HepG2 (cell line): ENCODE measurements around the gene PTPN14. TPM values are rescaled to one million over a fixed set of nuclear protein-coding genes. Genes with fewer than 3 reads are reported as not detected.

Experiments
- ATAC-seq: fragments of 200-7000 bp; cut with Tn5 transposase; 3 replicates; pipeline ENCODE4 v1.9.1; 2020; ENCODE audit warnings: mild to moderate bottlenecking, moderate library complexity
- BruUV-seq: library from RNA; stranded (reverse); fragments of 400-500 nt; replicated peaks from 2 replicates; lab custom pipeline; 2021; lab: Mats Ljungman, UMichigan
- CTCF ChIA-PET: fragments of 300-600 bp; formaldehyde crosslinking; extraction: SDS; loops from one replicate; lab custom pipeline; 2021; ENCODE audit warnings: low total read pairs, inconsistent platforms, low intra/inter-chr PET ratio; lab: Yijun Ruan, JAX
- POLR2A ChIA-PET: fragments of 350-600 bp; sonication (Branson Sonifier 250); formaldehyde crosslinking; loops from one replicate; lab custom pipeline; 2020; ENCODE audit warnings: antibody characterized with exemption, inconsistent platforms; lab: Yijun Ruan, JAX
- DNase-seq: peaks from one replicate; pipeline ENCODE4 v3.0.0-alpha.2; 2015; ENCODE audit warnings: low spot score
- FAIRE-seq: peaks from 3 replicates; lab custom pipeline; 2011; peaks lifted over from hg19 to GRCh38; lab: Jason Lieb, UNC
- H2AFZ ChIP-seq: one replicate; pipeline ENCODE4 v1.6.1; 2011; ENCODE audit warnings: low read length, inconsistent platforms
- H3K27ac ChIP-seq: fragments of 300-600 bp; 3 replicates; pipeline ENCODE4 v1.8.0; 2011; ENCODE audit warnings: mixed run types, mild to moderate bottlenecking, mixed read lengths, low read length, inconsistent platforms; ENCODE audit not compliant: insufficient read depth; ENCODE audit errors: extremely low read length
- H3K27me3 ChIP-seq, 2 experiments: fragments of 200-600 bp in 1 of 2; 2 replicates in 1 of 2; 3 replicates in 1 of 2; pipeline versions ENCODE4 v1.6.0 to v1.8.0; 2011; ENCODE audit warnings: low read length in 2 of 2, mild to moderate bottlenecking in 2 of 2, moderate library complexity in 2 of 2, inconsistent platforms in 1 of 2; ENCODE audit not compliant: insufficient read depth in 2 of 2, control insufficient read depth in 1 of 2
- H3K36me3 ChIP-seq, 2 experiments: fragments of 200-600 bp in 1 of 2; replicated peaks in 1 of 2; 2 replicates in 1 of 2; 3 replicates in 1 of 2; pipeline versions ENCODE4 v1.5.1 to v1.8.0; 2011; ENCODE audit warnings: low read length in 2 of 2, inconsistent platforms in 1 of 2; ENCODE audit not compliant: insufficient read depth in 2 of 2, control insufficient read depth in 1 of 2
- H3K4me1 ChIP-seq: 2 replicates; pipeline ENCODE4 v1.5.1; 2012; ENCODE audit warnings: low read length, inconsistent platforms; ENCODE audit not compliant: insufficient read depth
- H3K4me2 ChIP-seq: 2 replicates; pipeline ENCODE4 v1.6.0; 2011; ENCODE audit warnings: low read depth, low read length, inconsistent platforms
- H3K4me3 ChIP-seq, 3 experiments: fragments of 200-600 bp in 1 of 3; sonication (generic), shearing (Covaris generic) in 1 of 3; replicated peaks in 1 of 3; 2 replicates each; pipeline ENCODE4 v1.5.1; 2011 to 2016; ENCODE audit warnings: low read length in 3 of 3, inconsistent platforms in 2 of 3, low read depth in 2 of 3, mild to moderate bottlenecking in 2 of 3, control low read depth in 1 of 3, mixed read lengths in 1 of 3; ENCODE audit not compliant: insufficient read depth in 1 of 3
- H3K79me2 ChIP-seq: one replicate; pipeline ENCODE4 v1.6.1; 2011; ENCODE audit warnings: low read length, inconsistent platforms; ENCODE audit not compliant: insufficient read depth
- H3K9ac ChIP-seq: 2 replicates; pipeline ENCODE4 v1.6.0; 2011; ENCODE audit warnings: mild to moderate bottlenecking, low read depth, low read length, inconsistent platforms; ENCODE audit not compliant: insufficient read depth
- H3K9me3 ChIP-seq: 2 replicates; pipeline ENCODE4 v1.5.1; 2012; ENCODE audit warnings: mild to moderate bottlenecking, low read length
- H4K20me1 ChIP-seq: 2 replicates; pipeline ENCODE4 v1.6.0; 2011; ENCODE audit warnings: inconsistent platforms, mild to moderate bottlenecking, low read length, moderate library complexity; ENCODE audit not compliant: insufficient read depth
- SIN3A ChIP-seq: IDR thresholded peaks from 2 replicates; pipeline ENCODE4 v1.6.1; 2011; ENCODE audit warnings: low read depth, mild to moderate bottlenecking, control low read depth, low read length, borderline replicate concordance
- TEAD3 ChIP-seq: optimal IDR thresholded peaks from 2 replicates; pipeline ENCODE3; 2016; ENCODE audit warnings: borderline replicate concordance
- TRIM24 ChIP-seq: sonication (generic); formaldehyde crosslinking; IDR thresholded peaks from 2 replicates; pipeline ENCODE4 v1.8.0; 2022; ENCODE audit warnings: mild to moderate bottlenecking, missing genetic modification reagents
- ZFP90 ChIP-seq: sonication (generic); formaldehyde crosslinking; IDR thresholded peaks from 2 replicates; pipeline ENCODE4 v1.8.0; 2022; ENCODE audit warnings: missing genetic modification reagents, mild to moderate bottlenecking, inconsistent platforms, borderline replicate concordance
- WGBS: methylation state at CpG from one replicate; pipeline ENCODE4 v1.1.6; 2017; ENCODE audit warnings: low lambda C conversion rate; 5-methylcytosine and 5-hydroxymethylcytosine counted together
- in situ Hi-C: cut with HindIII; loops from 2 replicates; pipeline ENCODE4 v1.10.0; 2017; ENCODE audit warnings: low pct_unique_long_range_greater_than_20kb; ENCODE audit not compliant: extremely low pct_ligation_motif_present
- intact Hi-C: fragments of 100-400 bp; cut with micrococcal nuclease; formaldehyde crosslinking; loops from one replicate; pipeline ENCODE4 v1.10.0; 2022; ENCODE audit not compliant: unreplicated experiment
- polyA plus RNA-seq, 8 experiments: library from polyadenylated mRNA; depleted of rRNA in 3 of 8; stranded (reverse) in 7 of 8; unstranded in 1 of 8; fragments of >200 nt; fragmentation: Illumina TruSeq in 4 of 8; extraction: Trizol in 4 of 8; gene quantifications; 2 replicates each; pipeline versions ENCODE4 v1.2.1 to v1.2.3, GENCODE V29; 2011 to 2016; ENCODE audit warnings: low read depth in 4 of 8, missing spikeins in 1 of 8, mixed read lengths in 1 of 8; ENCODE audit not compliant: insufficient read depth in 1 of 8
- total RNA-seq, 5 experiments: library from RNA; depleted of rRNA; stranded (reverse); fragments of >200 nt; fragmentation: Illumina TruSeq; extraction: Trizol; gene quantifications; 2 replicates each; pipeline ENCODE4 v1.2.3, GENCODE V29; 2016; ENCODE audit warnings: low read depth in 1 of 5
- TF ChIP-seq, protein P1 (sequence below): sonication (generic); formaldehyde crosslinking; IDR thresholded peaks from 2 replicates; pipeline ENCODE4 v1.5.1; 2020; ENCODE audit warnings: mild to moderate bottlenecking, missing genetic modification reagents, borderline replicate concordance
- TF ChIP-seq, protein P2 (sequence below): sonication (generic); formaldehyde crosslinking; IDR thresholded peaks from 2 replicates; pipeline ENCODE4 v1.5.1; 2020; ENCODE audit warnings: mild to moderate bottlenecking, missing genetic modification reagents, moderate library complexity

PTPN14 gene
- total and polyA plus RNA-seq, 2 of the 13 experiments (the other 11 are each of a cell fraction or from before 2014, with no cell fraction given), result 3.9 to 4.7 TPM

DNA sequence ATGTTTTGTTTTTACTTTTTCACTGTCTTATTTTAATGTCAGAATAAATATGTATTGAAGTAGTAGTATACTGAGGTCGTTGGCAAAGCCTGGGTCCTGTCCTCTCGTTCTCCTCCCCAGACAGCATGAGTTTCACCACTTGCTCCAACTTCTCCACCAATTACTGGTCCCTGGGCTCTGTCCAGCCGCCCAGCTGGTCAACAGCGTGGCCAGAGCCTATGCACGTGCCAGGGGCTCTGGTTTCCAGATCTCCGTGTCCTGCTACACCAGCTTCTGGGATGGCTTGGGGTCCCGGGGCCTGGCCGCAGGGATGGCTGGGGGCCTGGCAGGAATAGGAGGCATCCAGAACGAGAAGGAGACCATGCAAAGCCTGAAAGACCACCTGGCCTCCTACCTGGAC is 19.3 kb downstream of the PTPN14 start (continued):
- TF ChIP-seq, protein P1, sequence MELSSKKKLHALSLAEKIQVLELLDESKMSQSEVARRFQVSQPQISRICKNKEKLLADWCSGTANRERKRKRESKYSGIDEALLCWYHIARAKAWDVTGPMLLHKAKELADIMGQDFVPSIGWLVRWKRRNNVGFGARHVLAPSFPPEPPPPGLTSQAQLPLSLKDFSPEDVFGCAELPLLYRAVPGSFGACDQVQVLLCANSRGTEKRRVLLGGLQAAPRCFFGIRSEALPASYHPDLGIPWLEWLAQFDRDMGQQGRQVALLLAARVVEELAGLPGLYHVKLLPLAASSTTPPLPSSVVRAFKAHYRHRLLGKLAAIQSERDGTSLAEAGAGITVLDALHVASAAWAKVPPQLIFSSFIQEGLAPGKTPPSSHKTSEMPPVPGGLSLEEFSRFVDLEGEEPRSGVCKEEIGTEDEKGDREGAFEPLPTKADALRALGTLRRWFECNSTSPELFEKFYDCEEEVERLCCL (CRISPR knock-in tag), result no peak
- TF ChIP-seq TRIM24 (no peak), TEAD3 (CRISPR knock-in tag) (no peak), SIN3A (no peak), ZFP90 (no peak)
- TF ChIP-seq, all 625 proteins: peak for 0

DNA sequence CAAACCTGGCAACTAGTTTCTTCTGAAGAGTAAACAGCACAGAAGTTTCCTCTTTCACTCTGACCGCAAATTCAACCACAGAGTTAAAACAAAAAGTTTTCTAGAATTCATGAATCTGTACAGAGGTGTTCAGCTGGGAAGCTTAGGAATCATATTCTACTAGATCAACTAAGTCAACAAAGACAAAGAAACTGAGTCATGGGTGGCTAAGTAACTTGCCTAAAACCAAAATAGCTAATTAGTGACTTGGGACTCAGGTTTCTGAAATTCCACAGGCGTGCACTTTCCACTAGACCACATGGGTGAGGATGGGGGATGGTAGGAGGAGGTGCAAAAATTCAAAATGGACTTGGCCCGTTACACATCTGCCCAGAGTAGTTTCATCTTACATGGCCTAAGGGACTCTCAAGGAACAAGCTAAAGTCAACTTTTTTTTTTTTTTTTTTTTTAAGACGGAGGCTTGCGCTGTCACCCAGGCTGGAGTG is 25.8 kb downstream of the PTPN14 start:
- DNase-seq (no peak), FAIRE-seq (no peak)
- no peak overlapping the region for H3K4me2 ChIP-seq
- peaks cover 31% of the 10 kb centered on the region for H4K20me1 ChIP-seq
- WGBS, result 92% methylated on average over 5 of the region's 5 CpGs
- no peaks in the 10 kb centered on the region for H3K9me3 ChIP-seq
- intact Hi-C loops (no loop called here), in situ Hi-C loops (no loop called here)
- POLR2A ChIA-PET, result no interaction called here
- no peaks in the 10 kb centered on the region for H3K79me2 ChIP-seq
- H3K27ac ChIP-seq, result no peak overlapping the region
- no peaks in the 10 kb centered on the region for H3K36me3 ChIP-seq
- TF ChIP-seq, protein P2, sequence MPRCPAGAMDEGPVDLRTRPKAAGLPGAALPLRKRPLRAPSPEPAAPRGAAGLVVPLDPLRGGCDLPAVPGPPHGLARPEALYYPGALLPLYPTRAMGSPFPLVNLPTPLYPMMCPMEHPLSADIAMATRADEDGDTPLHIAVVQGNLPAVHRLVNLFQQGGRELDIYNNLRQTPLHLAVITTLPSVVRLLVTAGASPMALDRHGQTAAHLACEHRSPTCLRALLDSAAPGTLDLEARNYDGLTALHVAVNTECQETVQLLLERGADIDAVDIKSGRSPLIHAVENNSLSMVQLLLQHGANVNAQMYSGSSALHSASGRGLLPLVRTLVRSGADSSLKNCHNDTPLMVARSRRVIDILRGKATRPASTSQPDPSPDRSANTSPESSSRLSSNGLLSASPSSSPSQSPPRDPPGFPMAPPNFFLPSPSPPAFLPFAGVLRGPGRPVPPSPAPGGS, result no peak
- TF ChIP-seq, all 625 proteins: peak for 0
- Histone ChIP-seq H3K9ac (no peak overlapping the region), H3K27me3 (no peaks in the 10 kb centered on the region), H3K4me1 (peaks cover 14% of the 10 kb centered on the region), H3K4me3 (no peak overlapping the region), H2AFZ (no peak overlapping the region)
- ATAC-seq, result no peak
- CTCF ChIA-PET, result no interaction called here
- BruUV-seq, result no TSS peak
